ENCODE results near the gene NCOA5.
A peak's percentile ranks its signal among the peaks of the same experiment; 100 is the strongest.

Gene NCOA5

GRCh38 chr20:46017272-46017671 is 72.5 kb downstream of the NCOA5 start:
- DNase-seq (ENCODE audit: low read depth in 2 of 2), result no peak

GRCh38 chr20:46014517-46015396 is 75.0 kb downstream of the NCOA5 start:
- no peak for DNase-seq (ENCODE audit: low read depth in 2 of 2)

- DNase-seq (ENCODE audit: low read depth in 2 of 2), result peak; percentile 61 to 68
Observed at GRCh38 chr20:46013829-46014516, 75.8 kb downstream of the NCOA5 start.

GRCh38 chr20:46013322-46013828 is 76.4 kb downstream of the NCOA5 start:
- no peak for DNase-seq (ENCODE audit: low read depth in 2 of 2)

- DNase-seq (ENCODE audit: low read depth in 2 of 2), result no peak
Observed at GRCh38 chr20:46012921-46013320, 76.8 kb downstream of the NCOA5 start.

- peak; percentile 44 to 68 for DNase-seq (ENCODE audit: low read depth in 2 of 2)
Observed at GRCh38 chr20:46011631-46012482, 77.9 kb downstream of the NCOA5 start.

Measured in stimulated activated CD4-positive, alpha-beta T cell treated with anti-CD3 and anti-CD28 coated beads, Interleukin-4, amount 100 ng/mL, for 48 hours (primary cell).